ENCODE measurements around the gene TPRN.

DNA sequence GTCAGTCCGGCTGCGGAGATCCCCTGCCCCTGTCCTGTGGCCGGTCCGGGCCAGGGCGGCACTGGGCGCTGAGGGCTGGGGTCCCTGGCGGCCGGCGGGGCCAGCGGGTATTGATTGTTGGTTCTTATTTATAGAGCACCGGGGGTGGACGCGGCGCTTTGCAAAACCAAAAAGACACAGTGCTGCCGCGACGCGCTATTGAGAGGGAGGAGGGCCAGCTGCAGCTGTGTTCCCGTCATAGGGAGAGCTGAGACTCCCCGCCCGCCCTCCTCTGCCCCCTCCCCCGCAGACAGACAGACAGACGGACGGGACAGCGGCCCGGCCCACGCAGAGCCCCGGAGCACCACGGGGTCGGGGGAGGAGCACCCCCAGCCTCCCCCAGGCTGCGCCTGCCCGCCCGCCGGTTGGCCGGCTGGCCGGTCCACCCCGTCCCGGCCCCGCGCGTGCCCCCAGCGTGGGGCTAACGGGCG, 33.2 kb downstream of the TPRN start:
- TF ChIP-seq FOXM1 (IDR thresholded peaks at IDR 0.05; ENCODE audit: borderline replicate concordance, low read depth) (no peak), ZBTB7A (IDR thresholded peaks at IDR 0.05; ENCODE audit: low read depth) (no peak), TCF12 (IDR thresholded peaks at IDR 0.05; ENCODE audit: low read depth) (no peak), CEBPB (IDR thresholded peaks at IDR 0.05) (no peak), EP300 (IDR thresholded peaks at IDR 0.05; ENCODE audit: borderline replicate concordance) (no peak), TAF1 (IDR thresholded peaks at IDR 0.05; ENCODE audit: low read depth) (no peak), YY1 (IDR thresholded peaks at IDR 0.05; ENCODE audit: low read depth) (no peak), EGR1 (IDR thresholded peaks at IDR 0.05) (no peak), TEAD4 (IDR thresholded peaks at IDR 0.05) (no peak), CREB1 (IDR thresholded peaks at IDR 0.05; ENCODE audit: low read depth) (no peak)
- TF ChIP-seq, protein P1, sequence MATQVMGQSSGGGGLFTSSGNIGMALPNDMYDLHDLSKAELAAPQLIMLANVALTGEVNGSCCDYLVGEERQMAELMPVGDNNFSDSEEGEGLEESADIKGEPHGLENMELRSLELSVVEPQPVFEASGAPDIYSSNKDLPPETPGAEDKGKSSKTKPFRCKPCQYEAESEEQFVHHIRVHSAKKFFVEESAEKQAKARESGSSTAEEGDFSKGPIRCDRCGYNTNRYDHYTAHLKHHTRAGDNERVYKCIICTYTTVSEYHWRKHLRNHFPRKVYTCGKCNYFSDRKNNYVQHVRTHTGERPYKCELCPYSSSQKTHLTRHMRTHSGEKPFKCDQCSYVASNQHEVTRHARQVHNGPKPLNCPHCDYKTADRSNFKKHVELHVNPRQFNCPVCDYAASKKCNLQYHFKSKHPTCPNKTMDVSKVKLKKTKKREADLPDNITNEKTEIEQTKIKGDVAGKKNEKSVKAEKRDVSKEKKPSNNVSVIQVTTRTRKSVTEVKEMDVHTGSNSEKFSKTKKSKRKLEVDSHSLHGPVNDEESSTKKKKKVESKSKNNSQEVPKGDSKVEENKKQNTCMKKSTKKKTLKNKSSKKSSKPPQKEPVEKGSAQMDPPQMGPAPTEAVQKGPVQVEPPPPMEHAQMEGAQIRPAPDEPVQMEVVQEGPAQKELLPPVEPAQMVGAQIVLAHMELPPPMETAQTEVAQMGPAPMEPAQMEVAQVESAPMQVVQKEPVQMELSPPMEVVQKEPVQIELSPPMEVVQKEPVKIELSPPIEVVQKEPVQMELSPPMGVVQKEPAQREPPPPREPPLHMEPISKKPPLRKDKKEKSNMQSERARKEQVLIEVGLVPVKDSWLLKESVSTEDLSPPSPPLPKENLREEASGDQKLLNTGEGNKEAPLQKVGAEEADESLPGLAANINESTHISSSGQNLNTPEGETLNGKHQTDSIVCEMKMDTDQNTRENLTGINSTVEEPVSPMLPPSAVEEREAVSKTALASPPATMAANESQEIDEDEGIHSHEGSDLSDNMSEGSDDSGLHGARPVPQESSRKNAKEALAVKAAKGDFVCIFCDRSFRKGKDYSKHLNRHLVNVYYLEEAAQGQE (IDR thresholded peaks at IDR 0.05; ENCODE audit: low read depth): no peak
- TF ChIP-seq, protein P2, sequence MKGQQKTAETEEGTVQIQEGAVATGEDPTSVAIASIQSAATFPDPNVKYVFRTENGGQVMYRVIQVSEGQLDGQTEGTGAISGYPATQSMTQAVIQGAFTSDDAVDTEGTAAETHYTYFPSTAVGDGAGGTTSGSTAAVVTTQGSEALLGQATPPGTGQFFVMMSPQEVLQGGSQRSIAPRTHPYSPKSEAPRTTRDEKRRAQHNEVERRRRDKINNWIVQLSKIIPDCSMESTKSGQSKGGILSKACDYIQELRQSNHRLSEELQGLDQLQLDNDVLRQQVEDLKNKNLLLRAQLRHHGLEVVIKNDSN (IDR thresholded peaks at IDR 0.05): no peak
- TF ChIP-seq, protein P3, sequence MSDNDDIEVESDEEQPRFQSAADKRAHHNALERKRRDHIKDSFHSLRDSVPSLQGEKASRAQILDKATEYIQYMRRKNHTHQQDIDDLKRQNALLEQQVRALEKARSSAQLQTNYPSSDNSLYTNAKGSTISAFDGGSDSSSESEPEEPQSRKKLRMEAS (IDR thresholded peaks at IDR 0.05): no peak
